ENCODE data around the gene SPPL2C. TPM values are rescaled to one million over a fixed set of nuclear protein-coding genes. Genes with fewer than 3 reads are reported as not detected.

Gene SPPL2C
- total RNA-seq, 2 donors from 2014 or later, result 1.5 TPM; not detected in 1

DNA sequence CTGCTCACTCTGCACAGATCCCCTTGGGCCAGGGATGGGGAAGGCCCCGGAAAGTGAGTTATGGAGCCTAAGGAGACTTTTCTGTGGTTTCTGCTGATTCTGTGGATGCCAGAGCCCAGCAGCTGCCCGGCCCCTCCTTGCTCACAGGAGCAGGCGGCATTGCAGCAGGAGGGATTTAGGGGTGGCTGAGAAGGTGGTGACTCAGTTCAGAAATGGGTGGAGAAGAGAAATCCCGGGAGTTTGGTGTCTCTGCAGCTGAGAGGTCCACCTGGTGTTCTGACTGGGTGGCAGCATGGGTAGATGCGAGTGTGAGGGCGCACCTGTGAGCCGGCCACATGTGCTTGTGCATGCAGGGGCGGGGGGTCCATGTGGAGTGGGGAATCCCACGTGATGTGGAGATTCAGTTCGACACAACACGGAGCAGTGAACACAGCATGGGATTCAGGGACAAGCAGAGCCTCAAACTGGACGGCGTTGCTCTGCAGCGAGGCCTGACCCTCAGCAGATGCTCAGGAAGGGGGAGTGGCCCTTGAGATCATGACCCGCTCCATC is 16.0 kb upstream of the SPPL2C start:
- Histone ChIP-seq H3K27ac (no peak overlapping the region), H3K9me3 (no peaks in the 10 kb centered on the region), H3K36me3 (no peaks in the 10 kb centered on the region), H3K4me1 (replicated peaks) (no peaks in the 10 kb centered on the region), H3K27me3 (replicated peaks; ENCODE audit: insufficient read depth) (no peaks in the 10 kb centered on the region), H3K4me3 (no peak overlapping the region)
- TF ChIP-seq POLR2AphosphoS5 (IDR thresholded peaks at IDR 0.05) (no peak), CTCF (IDR thresholded peaks at IDR 0.05) (no peak), POLR2A (IDR thresholded peaks at IDR 0.05) (no peak)
- intact Hi-C loops (cut with DNase I), result no loop called here
- DNase-seq (ENCODE audit: low spot score), result no peak
- WGBS, result 71% methylated on average over 15 of the region's 15 CpGs

DNA sequence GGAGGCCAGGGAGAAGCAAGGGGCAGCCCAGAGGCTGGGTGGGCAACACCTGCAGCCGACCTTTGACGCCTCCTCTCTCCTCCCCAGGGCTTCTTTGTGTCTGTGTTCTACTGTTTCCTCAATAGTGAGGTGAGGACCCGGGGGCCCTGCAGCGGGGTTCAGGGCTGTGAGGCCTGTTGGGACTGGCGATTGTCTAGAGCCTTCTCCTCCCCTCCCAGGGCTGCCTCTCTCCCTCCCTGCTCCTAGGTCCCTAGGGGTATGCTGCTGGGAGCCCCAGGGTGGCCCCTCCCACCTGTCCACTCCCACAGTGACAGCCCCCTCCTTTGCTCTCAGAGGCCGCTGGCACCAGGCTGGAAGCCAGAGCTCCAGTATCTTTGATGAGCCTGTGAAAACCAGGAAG is 10.8 kb upstream of the SPPL2C start:
- Histone ChIP-seq H3K4me1 (replicated peaks) (no peaks in the 10 kb centered on the region), H3K27ac (no peak overlapping the region), H3K4me3 (no peak overlapping the region), H3K36me3 (no peaks in the 10 kb centered on the region), H3K9me3 (no peaks in the 10 kb centered on the region), H3K27me3 (replicated peaks; ENCODE audit: insufficient read depth) (no peaks in the 10 kb centered on the region)
- TF ChIP-seq POLR2AphosphoS5 (IDR thresholded peaks at IDR 0.05), result no peak
- TF ChIP-seq CTCF (IDR thresholded peaks at IDR 0.05), result no peak
- no peak for TF ChIP-seq POLR2A (IDR thresholded peaks at IDR 0.05)
- 48% methylated on average over 6 of the region's 6 CpGs for WGBS
- no peak for DNase-seq (ENCODE audit: low spot score)
- intact Hi-C loops (cut with DNase I), result loop anchor here (2.0 kb wide), 1 partner anchor 191 kb away; no protein-coding TSS in a partner anchor

DNA sequence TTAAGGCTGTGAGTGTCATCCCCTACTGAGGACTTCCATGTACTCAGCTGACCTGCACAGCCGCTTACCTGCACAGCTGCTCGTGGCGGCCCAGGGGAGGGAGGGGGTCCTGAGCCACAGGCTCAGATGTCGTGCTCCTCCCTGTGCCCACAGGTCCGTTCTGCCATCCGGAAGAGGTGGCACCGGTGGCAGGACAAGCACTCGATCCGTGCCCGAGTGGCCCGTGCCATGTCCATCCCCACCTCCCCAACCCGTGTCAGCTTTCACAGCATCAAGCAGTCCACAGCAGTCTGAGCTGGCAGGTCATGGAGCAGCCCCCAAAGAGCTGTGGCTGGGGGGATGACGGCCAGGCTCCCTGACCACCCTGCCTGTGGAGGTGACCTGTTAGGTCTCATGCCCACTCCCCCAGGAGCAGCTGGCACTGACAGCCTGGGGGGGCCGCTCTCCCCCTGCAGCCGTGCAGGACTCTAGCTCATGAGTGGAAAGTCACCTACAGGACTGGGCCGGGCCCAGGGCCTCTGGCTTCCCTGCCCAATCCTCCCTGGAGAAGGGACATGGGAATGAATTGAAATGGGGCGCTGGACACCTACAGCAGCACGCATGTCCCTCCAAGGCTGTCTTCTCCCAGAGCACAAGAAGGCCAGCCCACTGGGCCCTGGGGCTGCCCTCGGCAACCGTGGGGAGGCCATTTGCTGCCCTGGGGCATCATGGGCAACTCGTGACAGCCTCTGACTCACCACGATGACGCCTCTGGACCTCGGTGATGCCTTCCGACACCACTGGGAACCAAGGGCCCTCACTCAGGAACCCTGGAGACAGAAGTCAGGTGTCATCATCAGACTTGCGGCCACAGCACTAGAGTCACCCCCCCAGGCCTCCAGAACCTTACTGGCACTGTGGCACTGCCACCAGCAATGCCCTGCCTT is 9.9 kb upstream of the SPPL2C start:
- WGBS, result 85% methylated on average over 26 of the region's 26 CpGs
- TF ChIP-seq POLR2AphosphoS5 (IDR thresholded peaks at IDR 0.05) (no peak), POLR2A (IDR thresholded peaks at IDR 0.05) (no peak), CTCF (IDR thresholded peaks at IDR 0.05) (no peak)
- no peaks in the 10 kb centered on the region for H3K27me3 ChIP-seq (replicated peaks; ENCODE audit: insufficient read depth)
- H3K36me3 ChIP-seq, result no peaks in the 10 kb centered on the region
- H3K27ac ChIP-seq, result no peak overlapping the region
- H3K4me3 ChIP-seq, result no peak overlapping the region
- DNase-seq (ENCODE audit: low spot score), result no peak
- H3K9me3 ChIP-seq, result no peaks in the 10 kb centered on the region
- intact Hi-C loops (cut with DNase I), result no loop called here
- no peaks in the 10 kb centered on the region for H3K4me1 ChIP-seq (replicated peaks)

DNA sequence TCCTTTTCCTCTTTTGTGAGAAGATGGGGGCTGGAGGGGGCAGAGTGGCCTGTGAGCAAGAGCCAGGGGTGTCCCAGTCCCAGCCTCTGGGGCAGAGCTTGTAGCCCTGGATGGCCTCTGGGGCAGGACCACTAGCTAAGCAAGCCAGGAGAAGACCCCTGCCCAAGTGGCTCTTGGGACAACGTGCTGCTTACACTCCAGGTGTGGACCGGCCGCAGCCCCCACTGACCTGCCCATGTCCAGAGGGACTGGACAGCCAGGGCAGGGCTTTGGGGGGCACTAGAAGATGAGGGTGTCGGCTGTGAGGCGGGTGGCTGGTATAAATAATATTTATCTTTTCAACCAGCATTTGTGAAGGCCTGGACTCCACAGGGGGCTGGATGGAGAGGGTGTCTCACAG is 9.2 kb upstream of the SPPL2C start:
- H3K27me3 ChIP-seq (replicated peaks; ENCODE audit: insufficient read depth), result no peaks in the 10 kb centered on the region
- no peaks in the 10 kb centered on the region for H3K4me1 ChIP-seq (replicated peaks)
- H3K36me3 ChIP-seq, result no peaks in the 10 kb centered on the region
- intact Hi-C loops (cut with DNase I), result no loop called here
- no peaks in the 10 kb centered on the region for H3K9me3 ChIP-seq
- no peak overlapping the region for H3K4me3 ChIP-seq
- TF ChIP-seq CTCF (IDR thresholded peaks at IDR 0.05) (no peak), POLR2AphosphoS5 (IDR thresholded peaks at IDR 0.05) (no peak), POLR2A (IDR thresholded peaks at IDR 0.05) (no peak)
- no peak overlapping the region for H3K27ac ChIP-seq
- no peak for DNase-seq (ENCODE audit: low spot score)
- WGBS, result 89% methylated on average over 5 of the region's 5 CpGs

Data from prostate gland (tissue), 2 donors.